ENCODE results near the gene TMEM270. TPM values are rescaled to one million over a fixed set of nuclear protein-coding genes. Genes with fewer than 3 reads are reported as not detected.
"Not testable (repeated sequence)": the region's sequence is repeated elsewhere in the genome, so short reads cannot be mapped to it uniquely, and the experiment has no call there.

Gene TMEM270
- polyA plus RNA-seq, 1 experiment, result not detected

DNA sequence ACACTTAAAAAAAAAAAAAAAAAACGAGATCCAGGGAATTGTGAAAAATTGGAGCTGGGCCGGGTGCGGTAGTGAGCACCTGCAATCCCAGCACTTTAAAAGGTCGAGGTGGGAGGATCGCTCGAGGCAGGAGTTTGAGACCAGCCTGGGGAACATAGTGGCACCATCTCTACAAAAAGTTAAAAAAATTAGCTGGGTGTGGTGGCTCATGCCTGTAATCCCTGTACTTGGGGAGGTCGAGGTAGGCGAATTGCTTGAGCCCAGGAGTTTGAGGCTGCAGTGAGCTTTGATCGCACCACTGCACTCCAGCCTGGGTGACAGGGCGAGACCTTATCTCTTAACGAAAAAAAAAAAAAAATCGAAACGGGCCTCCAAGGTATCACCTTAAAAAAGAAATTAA, 28.2 kb upstream of the TMEM270 start:
- TF ChIP-seq, protein P1, sequence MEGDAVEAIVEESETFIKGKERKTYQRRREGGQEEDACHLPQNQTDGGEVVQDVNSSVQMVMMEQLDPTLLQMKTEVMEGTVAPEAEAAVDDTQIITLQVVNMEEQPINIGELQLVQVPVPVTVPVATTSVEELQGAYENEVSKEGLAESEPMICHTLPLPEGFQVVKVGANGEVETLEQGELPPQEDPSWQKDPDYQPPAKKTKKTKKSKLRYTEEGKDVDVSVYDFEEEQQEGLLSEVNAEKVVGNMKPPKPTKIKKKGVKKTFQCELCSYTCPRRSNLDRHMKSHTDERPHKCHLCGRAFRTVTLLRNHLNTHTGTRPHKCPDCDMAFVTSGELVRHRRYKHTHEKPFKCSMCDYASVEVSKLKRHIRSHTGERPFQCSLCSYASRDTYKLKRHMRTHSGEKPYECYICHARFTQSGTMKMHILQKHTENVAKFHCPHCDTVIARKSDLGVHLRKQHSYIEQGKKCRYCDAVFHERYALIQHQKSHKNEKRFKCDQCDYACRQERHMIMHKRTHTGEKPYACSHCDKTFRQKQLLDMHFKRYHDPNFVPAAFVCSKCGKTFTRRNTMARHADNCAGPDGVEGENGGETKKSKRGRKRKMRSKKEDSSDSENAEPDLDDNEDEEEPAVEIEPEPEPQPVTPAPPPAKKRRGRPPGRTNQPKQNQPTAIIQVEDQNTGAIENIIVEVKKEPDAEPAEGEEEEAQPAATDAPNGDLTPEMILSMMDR (IDR thresholded peaks at IDR 0.05; ENCODE audit: insufficient read depth, low read depth, low read length), result no peak
- Histone ChIP-seq H3K27me3 (ENCODE audit: control insufficient read depth, insufficient read depth, low read length) (no peaks in the 10 kb centered on the region), H3K4me3 (ENCODE audit: low read depth, low read length) (no peak overlapping the region), H3K36me3 (ENCODE audit: control insufficient read depth, insufficient read depth, low read length) (no peaks in the 10 kb centered on the region)
- CTCF ChIA-PET, result interaction anchor here (0.6 to 1.1 kb wide), 3 partner anchors 9 to 161 kb away, joined by 3 read pairs; partner anchors contain the start of gene METTL27
- DNase-seq (ENCODE audit: low read depth), result no peak
- POLR2A ChIA-PET, result no interaction called here

DNA sequence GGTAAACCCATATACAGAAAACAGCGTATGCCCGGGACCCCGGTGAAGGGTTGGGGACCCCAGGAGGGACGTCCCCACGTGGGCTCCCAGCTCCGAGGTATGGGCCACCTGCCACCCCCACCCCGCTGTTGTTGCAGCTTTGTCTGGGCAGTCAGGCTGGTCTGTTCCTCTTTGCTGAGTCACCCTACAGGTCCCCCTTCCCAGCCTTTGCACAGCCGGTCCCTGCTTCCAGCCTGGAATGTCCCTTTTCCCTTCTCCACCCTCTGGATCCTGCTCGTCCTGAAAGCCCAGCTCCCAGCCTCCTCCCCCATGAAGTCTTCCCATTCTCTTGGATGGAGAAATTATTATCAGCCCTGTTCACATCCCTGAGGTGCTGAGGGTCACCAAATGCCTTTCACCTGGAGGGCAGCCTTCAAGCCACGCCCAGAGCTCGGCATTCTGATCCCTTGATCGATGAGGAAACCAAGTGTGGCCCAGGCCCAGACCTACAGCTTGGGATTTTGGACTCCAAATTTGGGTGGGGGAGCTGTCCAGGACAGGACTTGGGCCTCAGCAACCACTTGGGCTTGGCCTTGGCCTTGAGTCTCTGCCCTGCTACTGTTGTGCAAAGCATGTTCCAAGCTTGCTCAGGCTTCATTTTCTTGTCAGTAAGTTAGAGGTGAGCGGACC, 27.6 kb upstream of the TMEM270 start:
- Histone ChIP-seq H3K4me3 (ENCODE audit: low read depth, low read length) (no peak overlapping the region), H3K27me3 (ENCODE audit: control insufficient read depth, insufficient read depth, low read length) (no peaks in the 10 kb centered on the region), H3K36me3 (ENCODE audit: control insufficient read depth, insufficient read depth, low read length) (no peaks in the 10 kb centered on the region)
- DNase-seq (ENCODE audit: low read depth), result no peak
- POLR2A ChIA-PET, result no interaction called here
- CTCF ChIA-PET, result interaction anchor here (0.6 to 1.2 kb wide), 5 partner anchors 9 to 22 kb away, joined by 3 read pairs; partner anchors contain the start of gene METTL27
- TF ChIP-seq, protein P1 (IDR thresholded peaks at IDR 0.05; ENCODE audit: insufficient read depth, low read depth, low read length), result no peak

DNA sequence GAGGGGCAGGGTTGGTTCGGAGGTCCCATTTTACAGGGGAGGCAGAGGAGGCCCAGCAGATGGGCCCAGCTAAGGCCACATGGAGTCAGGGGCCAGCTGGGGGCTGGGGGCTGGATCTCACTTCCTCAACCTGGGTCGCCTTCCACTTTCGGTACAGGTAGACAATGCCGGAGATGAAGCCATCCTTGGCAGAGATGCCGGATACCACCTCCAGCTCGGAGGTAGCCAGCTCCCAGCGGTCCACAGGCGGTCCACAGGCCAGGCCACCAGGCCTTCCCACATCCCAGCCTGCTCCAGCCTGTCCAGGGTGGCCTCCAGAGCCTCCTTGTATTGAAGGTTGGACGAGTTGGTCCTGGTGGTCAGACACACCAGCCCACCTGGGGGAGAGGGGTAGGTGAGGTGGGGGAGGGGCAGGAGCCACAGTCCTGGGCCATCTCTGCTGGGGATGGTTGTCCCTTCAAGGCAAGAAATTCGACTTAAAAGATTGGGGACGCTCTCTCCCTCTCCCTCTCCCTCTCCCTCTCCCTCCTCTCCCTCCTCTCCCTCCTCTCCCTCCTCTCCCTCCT, 26.2 kb upstream of the TMEM270 start:
- POLR2A ChIA-PET, result no interaction called here
- no peak for DNase-seq (ENCODE audit: low read depth)
- Histone ChIP-seq H3K4me3 (ENCODE audit: low read depth, low read length) (no peak overlapping the region), H3K36me3 (ENCODE audit: control insufficient read depth, insufficient read depth, low read length) (no peaks in the 10 kb centered on the region), H3K27me3 (ENCODE audit: control insufficient read depth, insufficient read depth, low read length) (no peaks in the 10 kb centered on the region)
- TF ChIP-seq, protein P1 (IDR thresholded peaks at IDR 0.05; ENCODE audit: insufficient read depth, low read depth, low read length), result no peak
- CTCF ChIA-PET, result interaction anchor here (1.1 kb wide), 1 partner anchor 21 kb away, joined by 3 read pairs; no protein-coding TSS in a partner anchor

DNA sequence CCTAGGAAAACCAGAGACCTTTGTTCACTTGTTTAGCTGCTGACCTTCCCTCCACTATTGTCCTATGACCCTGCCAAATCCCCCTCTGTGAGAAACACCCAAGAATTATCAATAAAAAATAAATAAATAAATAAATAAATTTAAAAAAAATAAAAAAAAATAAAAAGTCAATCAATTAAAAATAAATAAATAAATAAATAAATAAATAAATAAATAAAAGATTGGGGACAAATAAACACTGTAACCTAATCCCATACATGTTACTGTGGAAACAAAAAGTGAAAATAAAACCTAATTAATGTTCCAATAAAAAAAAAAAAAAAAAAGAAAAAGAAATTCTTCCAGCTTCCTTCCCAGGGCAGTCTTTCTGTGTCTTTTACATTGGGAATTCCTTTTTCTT, 23.8 kb upstream of the TMEM270 start:
- POLR2A ChIA-PET, result interaction anchor here (0.6 kb wide), 1 partner anchor 20 kb away, joined by 7 read pairs; no protein-coding TSS in a partner anchor

DNA sequence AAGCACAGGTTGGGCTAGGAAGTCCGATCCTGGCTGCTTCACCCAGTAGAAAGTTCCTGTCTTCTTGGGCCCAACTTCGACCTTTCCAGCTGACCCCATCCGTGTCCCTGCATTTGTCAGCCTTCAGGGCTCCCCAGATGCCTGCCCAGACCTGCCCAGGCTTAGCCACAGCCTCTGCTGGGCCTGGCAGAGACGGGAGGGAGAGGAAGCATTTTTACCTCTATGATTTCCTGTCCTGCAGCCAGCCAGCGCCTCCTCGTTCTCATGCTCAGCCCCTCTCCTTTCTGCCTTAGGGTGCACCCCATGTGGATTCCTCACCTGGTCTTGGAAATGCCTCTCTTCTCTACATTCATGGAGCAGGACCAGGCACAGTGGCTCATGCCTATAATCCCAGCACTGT, 22.3 kb upstream of the TMEM270 start:
- POLR2A ChIA-PET, result no interaction called here
- no peak for DNase-seq (ENCODE audit: low read depth)
- Histone ChIP-seq H3K36me3 (ENCODE audit: control insufficient read depth, insufficient read depth, low read length) (no peaks in the 10 kb centered on the region), H3K4me3 (ENCODE audit: low read depth, low read length) (no peak overlapping the region), H3K27me3 (ENCODE audit: control insufficient read depth, insufficient read depth, low read length) (no peaks in the 10 kb centered on the region)
- TF ChIP-seq, protein P1 (IDR thresholded peaks at IDR 0.05; ENCODE audit: insufficient read depth, low read depth, low read length), result no peak
- CTCF ChIA-PET, result interaction anchor here (1.0 kb wide), 1 partner anchor 16 kb away, joined by 3 read pairs; no protein-coding TSS in a partner anchor

More for the DNA sequence above, 23.8 kb upstream of the TMEM270 start:
- CTCF ChIA-PET, result interaction anchor here (1.2 kb wide), 1 partner anchor 11 kb away, joined by 4 read pairs; no protein-coding TSS in a partner anchor
- not testable (repeated sequence) for DNase-seq (ENCODE audit: low read depth); H3K36me3 ChIP-seq (ENCODE audit: control insufficient read depth, insufficient read depth, low read length); H3K4me3 ChIP-seq (ENCODE audit: low read depth, low read length); H3K27me3 ChIP-seq (ENCODE audit: control insufficient read depth, insufficient read depth, low read length)

Measured in BJ (cell line).